Caco-2 (cell line): Measurements from ENCODE around the gene GINS1. TPM values are rescaled to one million over a fixed set of nuclear protein-coding genes. Genes with fewer than 3 reads are reported as not detected.

Source experiments
- Bru-seq: library from RNA; stranded (reverse); fragments of 400-500 nt; gene quantifications from one replicate; lab custom pipeline; 2021; lab: Mats Ljungman, UMichigan
- BruChase-seq, 2 experiments: library from RNA; stranded (reverse); fragments of 400-500 nt; gene quantifications; one replicate each; lab custom pipeline; 2021; lab: Mats Ljungman, UMichigan
- BruUV-seq: library from RNA; stranded (reverse); fragments of 400-500 nt; replicated peaks from 2 replicates; lab custom pipeline; 2021; lab: Mats Ljungman, UMichigan
- CTCF ChIA-PET: fragments of 300-600 bp; sonication (Branson Sonifier 250); formaldehyde crosslinking; loops from one replicate; lab custom pipeline; 2022; ENCODE audit warnings: antibody characterized with exemption; lab: Charles Lee
- POLR2A ChIA-PET: fragments of 300-600 bp; sonication (Branson Sonifier 250); formaldehyde crosslinking; loops from one replicate; lab custom pipeline; 2022; ENCODE audit warnings: antibody characterized with exemption; lab: Charles Lee
- DNase-seq, 2 experiments: peaks; one replicate each; pipeline versions ENCODE4 v3.0.0 to v3.0.0-alpha.2; 2020 to 2022
- H3K27me3 ChIP-seq: replicated peaks from 2 replicates; pipeline ENCODE4 v1.6.0; 2011; ENCODE audit warnings: low read length; ENCODE audit not compliant: control insufficient read depth, insufficient read depth
- H3K36me3 ChIP-seq: 2 replicates; pipeline ENCODE4 v1.5.1; 2011; ENCODE audit warnings: low read length; ENCODE audit not compliant: control insufficient read depth, insufficient read depth
- H3K4me1 ChIP-seq: fragments of 250-450 bp; sonication (Bioruptor Pico); 2 replicates; pipeline ENCODE4 v1.5.1; 2020; ENCODE audit warnings: mild to moderate bottlenecking
- H3K4me3 ChIP-seq: 2 replicates; pipeline ENCODE4 v1.5.1; 2011; ENCODE audit warnings: low read depth, mild to moderate bottlenecking, control low read depth, low read length
- H3K9me3 ChIP-seq: fragments of 250-450 bp; sonication (Bioruptor Pico); 2 replicates; pipeline ENCODE4 v1.5.1; 2020; ENCODE audit warnings: mild to moderate bottlenecking, moderate library complexity
- H3K27ac Mint-ChIP-seq: one replicate; pipeline ENCODE4 v1.8.0; 2022; ENCODE audit warnings: mixed read lengths; ENCODE audit not compliant: unreplicated experiment
- H3K27me3 Mint-ChIP-seq: one replicate; pipeline ENCODE4 v1.8.0; 2022; ENCODE audit warnings: mixed read lengths; ENCODE audit not compliant: insufficient read depth, unreplicated experiment
- H3K36me3 Mint-ChIP-seq: one replicate; pipeline ENCODE4 v1.8.0; 2022; ENCODE audit warnings: mild to moderate bottlenecking, mixed read lengths; ENCODE audit not compliant: insufficient read depth, unreplicated experiment
- H3K4me1 Mint-ChIP-seq: one replicate; pipeline ENCODE4 v1.8.0; 2022; ENCODE audit warnings: low read depth, mixed read lengths; ENCODE audit not compliant: unreplicated experiment
- H3K4me3 Mint-ChIP-seq: one replicate; pipeline ENCODE4 v1.8.0; 2022; ENCODE audit warnings: mild to moderate bottlenecking, moderate library complexity, mixed read lengths; ENCODE audit not compliant: unreplicated experiment
- H3K9me3 Mint-ChIP-seq: one replicate; pipeline ENCODE4 v1.8.0; 2022; ENCODE audit warnings: mixed read lengths; ENCODE audit not compliant: unreplicated experiment
- intact Hi-C: fragments of 100-400 bp; cut with micrococcal nuclease; formaldehyde crosslinking; loops from one replicate; pipeline ENCODE4 v1.10.0; 2022; ENCODE audit not compliant: unreplicated experiment
- long read RNA-seq: library from polyadenylated mRNA; stranded (forward); transcript quantifications from one replicate; pipeline ENCODE4 v2.0.0, GENCODE V29; 2022
- total RNA-seq: library from RNA; stranded (reverse); gene quantifications from 2 replicates; pipeline ENCODE4 v1.2.3, GENCODE V29; 2022
- TF ChIP-seq, protein P1 (sequence below), 2 experiments: fragments of 200-600 bp in 1 of 2; IDR thresholded peaks; 1 replicate in 1 of 2; 2 replicates in 1 of 2; pipeline versions ENCODE4 v1.5.1 to v1.8.0; 2011 to 2022; ENCODE audit warnings: antibody characterized with exemption in 1 of 2, control low read depth in 1 of 2, inconsistent platforms in 1 of 2, low read depth in 1 of 2, low read length in 1 of 2, mild to moderate bottlenecking in 1 of 2, moderate library complexity in 1 of 2; ENCODE audit not compliant: insufficient read depth in 1 of 2, severe bottlenecking in 1 of 2, unreplicated experiment in 1 of 2

Gene GINS1
- total RNA-seq (48.7 and 50.9 TPM in 2 replicates), Bru-seq, nascent RNA (percentile 84 among the genes with signal in this experiment), BruChase-seq, experiment 1, labeled RNA remaining after a 2-hour chase (percentile 90 among the genes with signal in this experiment), BruChase-seq, experiment 2, labeled RNA remaining after a 6-hour chase (percentile 91 among the genes with signal in this experiment)
- long read RNA-seq, transcript GINS1-201 (7 exons, 3,249 nt): major isoform, 22 of 41 reads
- long read RNA-seq, partial matches to known transcripts: 2 of 41 reads
- long read RNA-seq, other reads (novel, unspliced or antisense): 17 of 41 reads

DNA sequence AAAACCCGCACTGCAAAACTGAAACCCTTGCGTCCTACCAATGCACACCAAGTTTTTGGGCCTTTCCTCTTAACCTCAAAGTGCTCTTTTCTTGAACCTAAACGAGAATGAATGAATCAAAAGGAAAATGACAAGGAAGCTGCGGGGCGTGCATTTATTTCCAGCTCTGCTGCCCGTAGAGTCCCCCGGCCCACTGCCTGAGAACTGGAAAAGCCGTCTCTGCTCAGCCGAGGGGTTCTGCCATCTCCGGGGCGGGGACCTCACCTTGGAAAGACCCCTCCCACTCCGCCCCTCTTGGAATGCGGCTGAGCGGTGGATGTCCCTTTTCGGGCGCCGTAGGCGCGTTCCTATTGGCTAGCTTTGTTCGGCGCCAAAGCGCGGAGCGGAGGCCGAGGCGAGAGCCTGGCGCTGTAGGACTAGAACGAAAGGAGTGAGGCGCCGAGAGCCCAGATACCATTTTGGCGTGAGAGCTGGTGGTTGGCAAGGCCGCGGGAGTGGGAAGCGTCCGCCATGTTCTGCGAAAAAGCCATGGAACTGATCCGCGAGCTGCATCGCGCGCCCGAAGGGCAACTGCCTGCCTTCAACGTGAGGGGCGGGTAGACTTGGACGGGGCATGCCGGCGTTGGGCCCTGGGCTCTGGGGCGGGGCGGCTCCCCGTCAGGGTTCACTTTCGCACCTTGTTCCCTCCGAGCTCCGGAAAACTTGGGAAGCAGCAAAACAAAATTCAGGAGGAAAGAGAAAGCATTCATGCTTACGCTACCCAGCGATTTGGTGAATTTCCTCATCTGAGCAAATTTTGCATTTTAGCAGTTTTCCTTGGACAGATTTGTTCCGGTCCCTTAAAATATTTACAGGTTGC is at the start of gene GINS1:
GINS1 (plus strand) TSS at position 363 of the 859 bp plus-strand sequence; CDS start at position 511, 148 bp downstream.
- Mint-ChIP-seq H3K4me1 (peaks cover 11% of the 10 kb centered on the region), H3K36me3 (peaks cover 22% of the 10 kb centered on the region), H3K9me3 (peaks cover 22% of the 10 kb centered on the region), H3K27me3 (no peaks in the 10 kb centered on the region), H3K27ac (peak within 1 kb of the TSS; percentile 99), H3K4me3 (peak within 1 kb of the TSS; percentile 96)
- Histone ChIP-seq H3K27me3 (no peaks in the 10 kb centered on the region), H3K4me3 (peak within 1 kb of the TSS; percentile 69), H3K36me3 (no peaks in the 10 kb centered on the region; the same call in none of the 2 replicates), H3K9me3 (peaks cover 17% of the 10 kb centered on the region), H3K4me1 (0 out of 2 replicates have a peak, but pooled peaks cover 3% of the 10 kb centered on the region)
- ChIA-PET CTCF (interaction anchor here (0.8 to 1.8 kb wide), 3 partner anchors 9 to 71 kb away, joined by 3 to 18 read pairs (median 6); no protein-coding TSS in a partner anchor), POLR2A (interaction anchor here (0.6 to 1.3 kb wide), 11 partner anchors 9 to 163 kb away, joined by 3 to 14 read pairs (median 5); partner anchors contain the start of genes ABHD12 and PYGB)
- intact Hi-C loops: loop anchor here (1.0 to 10.0 kb wide), 2 partner anchors 17 to 413 kb away; partner anchors contain the start of genes ABHD12 and APMAP
- BruUV-seq: TSS peak; percentile 84
- TF ChIP-seq, protein P1, sequence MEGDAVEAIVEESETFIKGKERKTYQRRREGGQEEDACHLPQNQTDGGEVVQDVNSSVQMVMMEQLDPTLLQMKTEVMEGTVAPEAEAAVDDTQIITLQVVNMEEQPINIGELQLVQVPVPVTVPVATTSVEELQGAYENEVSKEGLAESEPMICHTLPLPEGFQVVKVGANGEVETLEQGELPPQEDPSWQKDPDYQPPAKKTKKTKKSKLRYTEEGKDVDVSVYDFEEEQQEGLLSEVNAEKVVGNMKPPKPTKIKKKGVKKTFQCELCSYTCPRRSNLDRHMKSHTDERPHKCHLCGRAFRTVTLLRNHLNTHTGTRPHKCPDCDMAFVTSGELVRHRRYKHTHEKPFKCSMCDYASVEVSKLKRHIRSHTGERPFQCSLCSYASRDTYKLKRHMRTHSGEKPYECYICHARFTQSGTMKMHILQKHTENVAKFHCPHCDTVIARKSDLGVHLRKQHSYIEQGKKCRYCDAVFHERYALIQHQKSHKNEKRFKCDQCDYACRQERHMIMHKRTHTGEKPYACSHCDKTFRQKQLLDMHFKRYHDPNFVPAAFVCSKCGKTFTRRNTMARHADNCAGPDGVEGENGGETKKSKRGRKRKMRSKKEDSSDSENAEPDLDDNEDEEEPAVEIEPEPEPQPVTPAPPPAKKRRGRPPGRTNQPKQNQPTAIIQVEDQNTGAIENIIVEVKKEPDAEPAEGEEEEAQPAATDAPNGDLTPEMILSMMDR (IDR thresholded peaks at IDR 0.05; ENCODE audit: insufficient read depth in 1 of 2, low read depth in 1 of 2, low read length in 1 of 2, severe bottlenecking in 1 of 2, unreplicated experiment in 1 of 2): no peak
- peak; percentile 98 for DNase-seq

DNA sequence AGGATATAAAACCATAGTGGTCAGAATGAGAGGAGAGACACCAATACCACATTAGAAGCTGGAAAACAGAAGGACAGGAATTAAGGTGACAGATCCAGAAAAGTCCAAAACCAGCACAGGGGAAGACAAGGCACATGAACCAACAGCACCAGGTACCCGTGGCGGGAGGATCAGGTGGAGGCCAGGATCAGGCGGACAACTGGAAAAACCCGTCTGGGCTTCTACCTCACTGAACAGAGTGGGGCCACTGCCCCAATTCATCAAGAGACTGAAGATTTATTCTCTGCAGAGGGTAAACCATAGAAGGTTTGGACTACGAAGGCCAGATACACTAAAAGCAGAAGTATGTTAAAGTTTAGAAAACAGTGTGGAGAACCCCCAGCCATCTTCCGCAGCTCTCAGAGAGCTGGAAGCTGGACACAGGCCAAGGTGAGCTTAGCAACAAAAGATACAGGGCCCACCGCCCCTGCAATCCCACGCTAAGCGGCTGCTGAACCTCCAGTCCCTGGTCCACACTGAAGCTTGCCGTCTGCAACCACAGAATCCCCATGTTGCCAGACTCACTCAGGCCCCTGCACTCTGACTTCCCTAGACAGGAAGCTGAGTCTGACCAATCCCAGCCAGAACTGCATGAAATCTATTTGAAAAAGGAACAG is 46.7 kb upstream of the GINS1 start:
- Histone ChIP-seq H3K9me3 (0 out of 2 replicates have a peak, but pooled peaks cover 5% of the 10 kb centered on the region), H3K4me3 (no peak overlapping the region), H3K4me1 (peaks cover 21% of the 10 kb centered on the region), H3K36me3 (peaks cover 3% of the 10 kb centered on the region; the same call in 1 of the 2 replicates), H3K27me3 (no peaks in the 10 kb centered on the region)
- BruUV-seq: no TSS peak
- POLR2A ChIA-PET: no interaction called here
- Mint-ChIP-seq H3K36me3 (peaks cover 18% of the 10 kb centered on the region), H3K9me3 (no peaks in the 10 kb centered on the region), H3K4me3 (no peak overlapping the region), H3K27me3 (no peaks in the 10 kb centered on the region), H3K27ac (peak overlapping the region; percentile 40), H3K4me1 (peaks cover 17% of the 10 kb centered on the region)
- peak in 1 of 2 experiments; percentile 46 for DNase-seq
- intact Hi-C loops: no loop called here
- CTCF ChIA-PET: no interaction called here
- TF ChIP-seq, protein P1 (IDR thresholded peaks at IDR 0.05; ENCODE audit: insufficient read depth in 1 of 2, low read depth in 1 of 2, low read length in 1 of 2, severe bottlenecking in 1 of 2, unreplicated experiment in 1 of 2): no peak
